ENCODE data around the gene HPS1.

HPS1 gene

DNA sequence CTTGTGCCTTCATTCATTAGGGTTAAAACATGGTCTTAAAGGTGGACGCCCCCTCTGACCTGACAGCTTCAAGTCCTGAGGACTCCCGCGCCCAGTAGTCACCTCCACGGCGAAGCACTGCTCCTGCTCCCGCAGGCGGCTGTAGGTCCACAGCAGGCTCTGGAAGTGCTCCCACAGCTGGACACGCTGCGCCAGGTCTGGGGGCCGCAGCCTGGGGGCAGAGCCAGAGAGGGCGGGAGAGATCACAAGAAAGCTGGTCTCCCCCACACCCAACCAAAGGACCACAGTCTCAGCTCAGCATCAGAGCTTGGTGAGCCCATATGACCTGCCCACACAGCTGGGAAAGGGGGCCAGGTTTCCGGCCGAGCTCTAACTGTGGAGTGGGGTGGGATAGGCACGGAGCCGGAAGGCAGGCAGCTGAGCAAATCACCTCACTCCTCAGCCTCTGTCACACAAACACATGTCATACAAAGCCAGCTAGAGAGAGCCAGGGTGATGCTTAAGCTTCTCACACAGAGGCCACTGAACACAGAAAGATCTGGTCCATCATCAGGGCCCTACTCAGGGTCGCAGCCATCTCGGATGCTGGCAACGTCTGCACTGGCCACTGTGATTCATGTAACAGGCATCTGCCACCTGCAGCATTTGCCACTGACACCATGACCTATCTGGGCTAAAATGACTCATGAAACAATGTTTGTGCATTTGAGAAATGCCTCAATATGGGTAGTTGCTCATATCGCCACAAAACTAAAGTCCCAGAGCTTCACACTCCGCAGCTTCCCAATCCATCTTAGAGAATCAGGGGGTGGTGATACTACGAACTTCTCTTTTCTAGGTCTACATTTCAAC is 12.6 kb downstream of the HPS1 start:
- Histone ChIP-seq H3K4me2 (ENCODE audit: low read depth, low read length) (no peak overlapping the region), H4K20me1 (ENCODE audit: insufficient read depth, low read length) (no peaks in the 10 kb centered on the region), H3K9ac (ENCODE audit: low read length) (no peak overlapping the region), H3F3A (ENCODE audit: insufficient read depth, low read length) (no peaks in the 10 kb centered on the region), H3K9me3 (replicated peaks; ENCODE audit: insufficient read depth, low read length) (no peaks in the 10 kb centered on the region), H3K36me3 (replicated peaks; ENCODE audit: insufficient read depth, low read length) (0 out of 2 replicates have a peak, but pooled peaks cover 7% of the 10 kb centered on the region), H3K27me3 (replicated peaks; ENCODE audit: insufficient read depth, low read length) (no peaks in the 10 kb centered on the region), H3K4me3 (ENCODE audit: low read length) (no peak overlapping the region), H3K27ac (ENCODE audit: low read length) (no peak overlapping the region), H3K4me1 (ENCODE audit: low read length) (0 out of 2 replicates have a peak, but pooled peaks cover 5% of the 10 kb centered on the region), H2AFZ (ENCODE audit: low read length) (no peak overlapping the region), H3K9me2 (replicated peaks; ENCODE audit: insufficient read depth, low read length) (no peaks in the 10 kb centered on the region), H3K79me2 (ENCODE audit: low read length) (no peaks in the 10 kb centered on the region)
- TF ChIP-seq EZH2 (optimal IDR thresholded peaks at IDR 0.05; ENCODE audit: low read depth, low read length) (no peak), EZH2phosphoT487 (IDR thresholded peaks at IDR 0.05; ENCODE audit: low read length) (no peak)
- TF ChIP-seq, protein P1, sequence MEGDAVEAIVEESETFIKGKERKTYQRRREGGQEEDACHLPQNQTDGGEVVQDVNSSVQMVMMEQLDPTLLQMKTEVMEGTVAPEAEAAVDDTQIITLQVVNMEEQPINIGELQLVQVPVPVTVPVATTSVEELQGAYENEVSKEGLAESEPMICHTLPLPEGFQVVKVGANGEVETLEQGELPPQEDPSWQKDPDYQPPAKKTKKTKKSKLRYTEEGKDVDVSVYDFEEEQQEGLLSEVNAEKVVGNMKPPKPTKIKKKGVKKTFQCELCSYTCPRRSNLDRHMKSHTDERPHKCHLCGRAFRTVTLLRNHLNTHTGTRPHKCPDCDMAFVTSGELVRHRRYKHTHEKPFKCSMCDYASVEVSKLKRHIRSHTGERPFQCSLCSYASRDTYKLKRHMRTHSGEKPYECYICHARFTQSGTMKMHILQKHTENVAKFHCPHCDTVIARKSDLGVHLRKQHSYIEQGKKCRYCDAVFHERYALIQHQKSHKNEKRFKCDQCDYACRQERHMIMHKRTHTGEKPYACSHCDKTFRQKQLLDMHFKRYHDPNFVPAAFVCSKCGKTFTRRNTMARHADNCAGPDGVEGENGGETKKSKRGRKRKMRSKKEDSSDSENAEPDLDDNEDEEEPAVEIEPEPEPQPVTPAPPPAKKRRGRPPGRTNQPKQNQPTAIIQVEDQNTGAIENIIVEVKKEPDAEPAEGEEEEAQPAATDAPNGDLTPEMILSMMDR (IDR thresholded peaks at IDR 0.05; ENCODE audit: low read length), result no peak
- DNase-seq, result no peak

DNA sequence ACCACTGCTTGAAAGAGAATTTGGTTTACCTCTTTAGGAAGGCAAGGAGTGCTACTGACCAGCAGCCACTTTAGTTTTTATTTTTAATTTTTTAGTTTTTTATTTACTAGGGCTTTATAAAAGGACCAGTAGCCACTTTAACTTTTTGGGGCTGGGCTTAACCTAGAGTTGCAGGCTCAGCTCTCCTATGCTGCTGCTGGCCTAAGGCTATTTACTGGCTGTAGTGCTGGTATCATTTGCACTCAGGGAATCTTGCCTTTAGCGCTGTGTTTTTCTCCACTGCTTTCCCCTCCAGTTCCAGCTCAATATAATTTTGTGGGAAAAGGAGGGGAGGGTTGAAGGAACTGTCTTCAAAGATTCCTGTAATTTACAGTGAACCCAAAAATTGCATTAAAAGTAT is 13.4 kb downstream of the HPS1 start:
- H3K27ac ChIP-seq (ENCODE audit: low read length), result no peak overlapping the region
- no peaks in the 10 kb centered on the region for H3K27me3 ChIP-seq (replicated peaks; ENCODE audit: insufficient read depth, low read length)
- no peaks in the 10 kb centered on the region for H3F3A ChIP-seq (ENCODE audit: insufficient read depth, low read length)
- no peak overlapping the region for H3K9ac ChIP-seq (ENCODE audit: low read length)
- TF ChIP-seq, protein P1 (IDR thresholded peaks at IDR 0.05; ENCODE audit: low read length), result no peak
- no peak overlapping the region for H2AFZ ChIP-seq (ENCODE audit: low read length)
- H3K4me2 ChIP-seq (ENCODE audit: low read depth, low read length), result no peak overlapping the region
- H3K9me3 ChIP-seq (replicated peaks; ENCODE audit: insufficient read depth, low read length), result no peaks in the 10 kb centered on the region
- H3K79me2 ChIP-seq (ENCODE audit: low read length), result no peaks in the 10 kb centered on the region
- no peak for DNase-seq
- 0 out of 2 replicates have a peak, but pooled peaks cover 5% of the 10 kb centered on the region for H3K4me1 ChIP-seq (ENCODE audit: low read length)
- no peaks in the 10 kb centered on the region for H4K20me1 ChIP-seq (ENCODE audit: insufficient read depth, low read length)
- no peak overlapping the region for H3K4me3 ChIP-seq (ENCODE audit: low read length)
- no peaks in the 10 kb centered on the region for H3K9me2 ChIP-seq (replicated peaks; ENCODE audit: insufficient read depth, low read length)
- 0 out of 2 replicates have a peak, but pooled peaks cover 7% of the 10 kb centered on the region for H3K36me3 ChIP-seq (replicated peaks; ENCODE audit: insufficient read depth, low read length)

DNA sequence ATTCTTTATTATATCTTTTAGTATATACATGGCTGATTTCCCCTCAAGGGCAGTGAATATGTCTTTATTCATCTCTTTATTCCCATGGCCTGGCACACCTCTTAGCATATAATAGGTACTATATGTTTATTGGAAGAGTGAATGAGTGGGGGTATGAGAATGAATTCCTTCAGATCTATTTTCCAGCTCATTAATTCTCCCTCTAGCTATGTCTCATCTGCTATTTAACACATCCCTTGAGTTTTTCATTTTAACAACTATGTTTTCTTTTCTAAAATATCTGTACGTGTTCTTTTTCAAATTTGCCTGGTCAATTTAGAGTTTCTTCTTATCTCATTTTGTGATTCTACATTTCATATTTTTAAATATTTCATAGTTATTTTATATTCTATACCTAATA is 14.4 kb downstream of the HPS1 start:
- no peaks in the 10 kb centered on the region for H3K79me2 ChIP-seq (ENCODE audit: low read length)
- H4K20me1 ChIP-seq (ENCODE audit: insufficient read depth, low read length), result no peaks in the 10 kb centered on the region
- 0 out of 2 replicates have a peak, but pooled peaks cover 7% of the 10 kb centered on the region for H3K36me3 ChIP-seq (replicated peaks; ENCODE audit: insufficient read depth, low read length)
- H3K4me2 ChIP-seq (ENCODE audit: low read depth, low read length), result no peak overlapping the region
- no peaks in the 10 kb centered on the region for H3K9me3 ChIP-seq (replicated peaks; ENCODE audit: insufficient read depth, low read length)
- no peaks in the 10 kb centered on the region for H3K9me2 ChIP-seq (replicated peaks; ENCODE audit: insufficient read depth, low read length)
- no peaks in the 10 kb centered on the region for H3F3A ChIP-seq (ENCODE audit: insufficient read depth, low read length)
- no peak for DNase-seq
- H3K27me3 ChIP-seq (replicated peaks; ENCODE audit: insufficient read depth, low read length), result no peaks in the 10 kb centered on the region
- H3K9ac ChIP-seq (ENCODE audit: low read length), result no peak overlapping the region
- H3K4me1 ChIP-seq (ENCODE audit: low read length), result 0 out of 2 replicates have a peak, but pooled peaks cover 5% of the 10 kb centered on the region
- TF ChIP-seq, protein P1 (IDR thresholded peaks at IDR 0.05; ENCODE audit: low read length), result no peak
- TF ChIP-seq EZH2phosphoT487 (IDR thresholded peaks at IDR 0.05; ENCODE audit: low read length), result no peak
- no peak for TF ChIP-seq EZH2 (optimal IDR thresholded peaks at IDR 0.05; ENCODE audit: low read depth, low read length)
- H3K4me3 ChIP-seq (ENCODE audit: low read length), result no peak overlapping the region
- no peak overlapping the region for H2AFZ ChIP-seq (ENCODE audit: low read length)
- no peak overlapping the region for H3K27ac ChIP-seq (ENCODE audit: low read length)

Measured in MM.1S (cell line).